T-helper 1 cell treated with Interleukin-12 subunit alpha and Interleukin-12 subunit beta and Interleukin-4 antibody, amounts not matched to agents 30 ng/mL and 1 ng/mL, for 36 hours (primary cell): ENCODE results near the gene GTF2H1. TPM values are rescaled to one million over a fixed set of nuclear protein-coding genes. Genes with fewer than 3 reads are reported as not detected.
"Not testable (repeated sequence)": the region's sequence is repeated elsewhere in the genome, so short reads cannot be mapped to it uniquely, and the experiment has no call there.

Source experiments
- intact Hi-C: fragments of 100-400 bp; cut with micrococcal nuclease; formaldehyde crosslinking; loops from one replicate; pipeline ENCODE4 v1.15.1; 2024
- total RNA-seq: library from RNA; stranded (reverse); gene quantifications from 2 replicates; pipeline ENCODE4 v1.2.3, GENCODE V29; 2022

The GTF2H1 gene
- total RNA-seq, 1 donor from 2014 or later = 63.1 TPM

DNA sequence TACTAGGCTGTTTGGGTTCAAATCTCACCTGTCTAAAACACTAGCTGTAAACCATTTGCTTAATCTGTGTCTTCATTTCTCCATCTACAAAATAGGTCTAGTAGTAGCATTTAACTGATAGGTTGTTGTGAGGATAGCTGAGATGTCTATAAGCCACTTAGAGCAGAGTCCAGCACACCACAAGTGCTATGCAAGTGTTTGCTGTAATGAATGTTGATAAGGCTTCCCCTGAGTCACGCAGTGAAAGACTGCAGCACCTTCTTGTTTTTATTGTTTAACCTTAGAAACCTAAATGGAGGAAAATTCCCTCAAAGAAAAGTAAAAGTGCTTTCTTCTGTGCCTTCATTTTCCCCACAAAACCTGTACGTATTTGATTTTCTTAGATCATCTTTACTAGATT is 48.9 kb downstream of the GTF2H1 start:
- intact Hi-C loops = no loop called here

DNA sequence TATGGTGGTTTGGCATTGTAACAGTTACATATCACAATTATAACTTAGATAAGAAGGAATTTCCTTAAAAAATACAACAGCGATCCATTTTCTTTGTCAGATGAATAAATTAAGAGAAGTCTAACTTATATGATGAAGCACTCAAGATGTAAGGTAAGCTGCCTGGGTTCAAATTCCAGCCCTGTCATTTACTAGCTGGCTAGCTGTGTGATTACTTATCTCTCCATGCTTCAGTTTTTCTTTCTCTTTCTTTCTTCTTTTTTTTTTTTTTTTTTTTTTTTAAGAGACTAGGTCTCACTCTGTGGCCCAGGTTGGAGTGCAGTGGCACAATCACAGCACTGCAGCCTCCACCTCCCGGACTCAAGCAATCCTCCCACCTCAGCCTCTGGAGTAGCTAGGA is 49.8 kb downstream of the GTF2H1 start:
- intact Hi-C loops = no loop called here

GRCh38 chr11:18374956-18375355 is 52.6 kb downstream of the GTF2H1 start:
- intact Hi-C loops = no loop called here

GRCh38 chr11:18375941-18376340 is 53.6 kb downstream of the GTF2H1 start:
- intact Hi-C loops = no loop called here

- intact Hi-C loops = no loop called here
Observed at GRCh38 chr11:18379201-18379600, 56.8 kb downstream of the GTF2H1 start.

DNA sequence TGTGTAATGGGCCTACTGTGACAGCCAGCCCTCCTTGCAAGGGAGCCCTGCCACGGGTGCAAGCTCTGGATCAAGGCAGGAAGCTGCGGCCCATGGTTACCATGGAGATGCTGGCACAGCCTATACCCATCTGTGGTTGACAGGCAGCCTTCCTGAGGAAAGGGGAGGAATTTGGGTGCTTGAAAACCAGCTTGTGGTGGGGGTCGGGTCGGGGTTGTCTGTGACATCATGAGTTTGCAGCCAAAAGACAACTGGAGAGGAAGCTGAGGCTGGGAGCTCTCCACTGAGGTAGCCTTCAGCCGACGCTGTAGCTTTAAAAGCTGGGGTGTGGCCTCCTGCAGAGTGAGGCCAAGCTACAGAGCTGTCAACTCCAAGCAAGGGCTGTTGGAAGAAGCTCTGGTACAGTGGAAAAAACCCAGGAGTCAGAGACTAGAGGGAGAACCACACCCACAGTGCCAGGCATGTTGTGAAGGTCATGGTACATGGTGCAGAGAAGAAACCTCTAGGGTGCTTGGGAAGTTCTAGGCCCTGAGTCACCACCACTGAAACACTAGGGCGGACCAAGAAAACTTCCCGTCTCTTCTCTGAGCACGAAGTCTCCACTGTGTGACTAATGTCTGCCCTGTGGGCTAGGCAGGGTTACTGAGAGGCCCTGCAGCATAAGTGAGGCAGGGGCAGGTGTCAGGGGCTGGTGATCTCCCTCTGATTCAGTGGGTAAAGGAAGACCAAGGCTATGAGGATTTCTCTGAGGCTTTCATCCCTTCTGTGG is 61.2 kb downstream of the GTF2H1 start:
- intact Hi-C loops = loop anchor here (1.0 to 5.0 kb wide), 5 partner anchors 11 to 859 kb away; partner anchors contain the start of genes E2F8, GTF2H1, HPS5 and LDHA

DNA sequence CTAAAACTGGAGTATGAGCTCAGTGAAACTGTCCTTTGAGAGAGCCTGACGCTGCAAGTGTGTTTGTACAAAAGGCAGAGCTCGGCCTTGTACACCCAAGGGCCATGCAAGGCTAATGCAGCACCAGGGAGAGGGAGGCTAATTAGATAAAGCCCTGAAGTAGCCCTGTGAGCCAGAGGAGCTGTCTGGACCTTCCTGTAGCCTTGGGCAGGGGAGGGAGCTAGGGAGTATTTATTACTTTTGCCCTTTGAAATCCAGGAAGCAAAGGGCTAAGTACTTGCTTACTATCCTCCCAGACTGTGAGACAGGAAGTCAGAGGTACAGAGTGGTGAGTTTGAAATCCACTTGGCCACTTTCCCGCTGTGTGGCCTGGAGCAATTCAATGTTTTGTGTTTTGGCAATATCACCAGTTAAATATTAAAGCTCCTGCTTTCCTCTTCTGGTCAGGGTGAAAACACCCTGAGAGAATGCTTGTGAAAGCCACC is 61.8 kb downstream of the GTF2H1 start:
- intact Hi-C loops = loop anchor here (1.0 to 5.0 kb wide), 4 partner anchors 10 to 858 kb away; partner anchors contain the start of genes E2F8 and LDHA

- intact Hi-C loops = loop anchor here (10.0 kb wide), 3 partner anchors 1035 to 1995 kb away; partner anchors contain the start of genes NCR3LG1, PIK3C2A and PRMT3
Observed at GRCh38 chr11:18390088-18390487, 67.7 kb downstream of the GTF2H1 start.

DNA sequence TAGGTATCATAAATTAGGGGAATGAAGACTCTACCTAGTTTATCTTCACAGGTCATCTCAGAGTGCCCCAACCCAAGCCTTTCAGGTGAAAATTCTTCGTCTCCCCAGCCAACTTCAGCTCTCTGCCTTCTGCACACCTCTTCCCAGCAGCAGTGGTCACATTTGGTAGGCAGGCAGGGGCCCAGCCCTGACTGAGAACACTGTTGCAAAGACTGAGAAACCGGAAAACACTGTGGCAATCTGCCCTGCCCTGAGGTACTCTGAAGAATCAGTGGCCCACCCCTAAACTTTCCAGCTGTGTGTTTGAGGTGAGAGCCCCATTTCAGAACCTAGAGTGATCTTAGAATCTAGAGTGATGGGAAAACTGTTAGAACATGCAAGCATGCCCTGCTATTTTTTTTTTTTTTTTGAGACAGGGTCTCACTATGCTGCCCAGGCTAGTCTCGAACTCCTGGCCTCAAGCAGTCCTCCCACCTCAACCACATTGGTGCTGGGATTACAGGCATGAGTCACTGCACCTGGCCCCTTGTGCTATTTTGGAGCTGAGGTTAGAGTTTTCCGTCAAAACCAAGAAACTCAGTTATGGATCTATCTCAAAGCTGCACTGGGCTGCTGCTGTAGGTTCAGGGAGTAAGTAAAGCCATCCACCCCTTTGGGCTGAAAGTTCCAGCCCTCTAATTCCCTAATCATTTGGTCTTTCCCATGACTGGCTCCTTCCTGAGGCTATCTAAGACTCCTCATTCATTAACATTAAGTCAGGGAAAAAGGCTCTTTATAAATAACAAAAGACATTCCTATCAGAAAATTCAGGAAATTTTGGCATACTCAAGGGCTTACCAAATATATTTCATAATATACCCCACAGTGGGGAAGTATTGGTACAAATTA is 70.3 kb downstream of the GTF2H1 start:
- intact Hi-C loops = loop anchor here (10.0 kb wide), 3 partner anchors 1038 to 1992 kb away; partner anchors contain the start of genes NCR3LG1, PIK3C2A and PRMT3

- intact Hi-C loops = loop anchor here (1.0 to 10.0 kb wide), 11 partner anchors 9 to 1991 kb away; partner anchors contain the start of genes NCR3LG1, NUCB2, PIK3C2A and PRMT3
Observed at GRCh38 chr11:18393581-18394274, 71.4 kb downstream of the GTF2H1 start.

DNA sequence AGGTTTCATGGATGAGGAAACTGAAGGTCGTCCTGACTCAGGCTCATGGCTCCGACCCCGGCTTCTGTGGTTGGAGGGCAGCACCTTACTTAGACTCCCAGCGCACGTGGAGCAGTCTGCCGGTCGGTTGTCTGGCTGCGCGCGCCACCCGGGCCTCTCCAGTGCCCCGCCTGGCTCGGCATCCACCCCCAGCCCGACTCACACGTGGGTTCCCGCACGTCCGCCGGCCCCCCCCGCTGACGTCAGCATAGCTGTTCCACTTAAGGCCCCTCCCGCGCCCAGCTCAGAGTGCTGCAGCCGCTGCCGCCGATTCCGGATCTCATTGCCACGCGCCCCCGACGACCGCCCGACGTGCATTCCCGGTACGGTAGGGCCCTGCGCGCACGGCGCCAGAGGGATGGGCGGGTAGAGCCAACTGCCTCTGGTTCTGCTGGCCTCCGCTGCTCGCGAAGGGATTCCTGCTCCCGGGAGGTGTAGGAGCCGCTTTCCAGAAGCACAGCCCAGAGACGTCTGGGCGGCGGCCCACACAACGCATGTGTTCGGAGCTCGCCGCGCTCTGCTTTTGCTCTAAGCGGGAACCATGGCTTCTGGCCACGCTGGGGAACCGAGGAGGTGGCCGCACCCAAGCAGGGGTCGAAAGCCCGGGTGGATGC is 72.0 kb downstream of the GTF2H1 start, which contains the start of gene LDHA:
LDHA (plus strand) TSS at position 289 of the 653 bp plus-strand sequence. CDS start 2,280 bp downstream, outside the sequence.
- intact Hi-C loops = loop anchor here (1.0 to 10.0 kb wide), 11 partner anchors 10 to 1990 kb away; partner anchors contain the start of genes NCR3LG1, NUCB2, PIK3C2A and PRMT3

GRCh38 chr11:18394928-18395734 is 72.8 kb downstream of the GTF2H1 start:
- intact Hi-C loops = loop anchor here (1.0 to 10.0 kb wide), 12 partner anchors 11 to 1990 kb away; partner anchors contain the start of genes C11orf58, NCR3LG1, NUCB2 and PIK3C2A

- intact Hi-C loops = loop anchor here (1.0 to 10.0 kb wide), 14 partner anchors 63 to 1989 kb away; partner anchors contain the start of genes C11orf58, E2F8, GTF2H1 and HPS5
Observed at GRCh38 chr11:18395735-18396504, 73.6 kb downstream of the GTF2H1 start.

- intact Hi-C loops = loop anchor here (2.0 to 10.0 kb wide), 5 partner anchors 843 to 1987 kb away; partner anchors contain the start of genes C11orf58, E2F8, NCR3LG1 and PIK3C2A
Observed at GRCh38 chr11:18397921-18398320, 75.6 kb downstream of the GTF2H1 start.

- intact Hi-C loops = not testable (repeated sequence)
Observed at GRCh38 chr11:18401077-18401476, 78.7 kb downstream of the GTF2H1 start.

DNA sequence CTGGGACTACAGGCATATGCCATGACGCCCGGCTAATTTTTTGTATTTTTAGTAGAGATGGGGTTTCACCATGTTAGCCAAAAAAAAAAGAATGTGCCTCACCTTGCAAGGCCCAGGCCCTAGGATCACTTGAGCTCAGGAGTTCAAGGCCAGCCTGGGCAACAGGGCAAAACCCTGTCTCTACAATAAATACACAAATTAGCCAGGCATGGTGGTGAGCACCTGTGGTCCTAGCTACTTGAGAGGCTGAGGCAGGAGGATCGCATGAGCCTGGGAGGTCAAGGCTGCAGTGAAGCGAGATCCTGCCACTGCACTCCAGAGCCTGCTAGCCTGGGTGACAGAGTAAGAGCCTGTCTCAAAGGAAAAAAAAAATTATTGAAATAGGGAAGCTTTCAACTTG is 81.7 kb downstream of the GTF2H1 start:
- intact Hi-C loops = no loop called here

- intact Hi-C loops = not testable (repeated sequence)
Observed at GRCh38 chr11:18407400-18407799, 85.0 kb downstream of the GTF2H1 start.
